ENCODE results near the gene KCTD12. TPM values are rescaled to one million over a fixed set of nuclear protein-coding genes. Genes with fewer than 3 reads are reported as not detected.

The KCTD12 gene
- total RNA-seq, 2 experiments from 2014 or later: 0.08 TPM; not detected in 1

GRCh38 chr13:76913898-76914297, 27.7 kb upstream of the KCTD12 start:
- no peaks in the 10 kb centered on the region for H3K4me1 ChIP-seq (ENCODE audit: insufficient read depth, low read length, poor library complexity, severe bottlenecking)
- BruUV-seq (replicated peaks): no TSS peak
- H3K4me2 ChIP-seq (ENCODE audit: low read length): no peak overlapping the region
- H3K79me2 ChIP-seq (ENCODE audit: insufficient read depth, low read depth, low read length): no peaks in the 10 kb centered on the region
- TF ChIP-seq EZH2phosphoT487 (IDR thresholded peaks at IDR 0.05; ENCODE audit: borderline replicate concordance, low read depth, low read length) (no peak), CTCF (conservative IDR thresholded peaks at IDR 0.05; ENCODE audit: low read length) (no peak)
- no peak overlapping the region for H2AFZ ChIP-seq (ENCODE audit: low read length)
- intact Hi-C loops (cut with micrococcal nuclease; ENCODE audit: unreplicated experiment): no loop called here
- no peaks in the 10 kb centered on the region for H3K36me3 ChIP-seq (ENCODE audit: insufficient read depth, low read length)
- no peaks in the 10 kb centered on the region for H4K20me1 ChIP-seq (ENCODE audit: insufficient read depth, low read length)
- H3K9me2 ChIP-seq (ENCODE audit: insufficient read depth, low read length): no peaks in the 10 kb centered on the region
- POLR2A ChIA-PET: no interaction called here
- no peak for DNase-seq (ENCODE audit: low spot score)
- H3K9me3 ChIP-seq (ENCODE audit: low read length): no peaks in the 10 kb centered on the region
- CTCF ChIA-PET (ENCODE audit: unreplicated experiment): no interaction called here
- H3K4me3 ChIP-seq (ENCODE audit: low read depth, low read length, poor library complexity, severe bottlenecking): no peak overlapping the region
- H3K27ac ChIP-seq (ENCODE audit: low read depth, low read length, poor library complexity, severe bottlenecking): no peak overlapping the region

GRCh38 chr13:76912476-76912875, 26.3 kb upstream of the KCTD12 start:
- no peaks in the 10 kb centered on the region for H4K20me1 ChIP-seq (ENCODE audit: insufficient read depth, low read length)
- H3K27ac ChIP-seq (ENCODE audit: low read depth, low read length, poor library complexity, severe bottlenecking): no peak overlapping the region
- no peak overlapping the region for H3K4me2 ChIP-seq (ENCODE audit: low read length)
- TF ChIP-seq EZH2phosphoT487 (IDR thresholded peaks at IDR 0.05; ENCODE audit: borderline replicate concordance, low read depth, low read length) (no peak), CTCF (conservative IDR thresholded peaks at IDR 0.05; ENCODE audit: low read length) (no peak)
- no TSS peak for BruUV-seq (replicated peaks)
- no peaks in the 10 kb centered on the region for H3K79me2 ChIP-seq (ENCODE audit: insufficient read depth, low read depth, low read length)
- no peaks in the 10 kb centered on the region for H3K36me3 ChIP-seq (ENCODE audit: insufficient read depth, low read length)
- intact Hi-C loops (cut with micrococcal nuclease; ENCODE audit: unreplicated experiment): no loop called here
- no peak overlapping the region for H2AFZ ChIP-seq (ENCODE audit: low read length)
- H3K4me1 ChIP-seq (ENCODE audit: insufficient read depth, low read length, poor library complexity, severe bottlenecking): no peaks in the 10 kb centered on the region
- ChIA-PET POLR2A (interaction anchor here (0.5 to 0.7 kb wide), 2 partner anchors 27 to 277 kb away, joined by 3 to 4 read pairs; no protein-coding TSS in a partner anchor), CTCF (ENCODE audit: unreplicated experiment) (no interaction called here)
- no peak overlapping the region for H3K4me3 ChIP-seq (ENCODE audit: low read depth, low read length, poor library complexity, severe bottlenecking)
- DNase-seq (ENCODE audit: low spot score): no peak
- H3K9me3 ChIP-seq (ENCODE audit: low read length): no peaks in the 10 kb centered on the region
- H3K9me2 ChIP-seq (ENCODE audit: insufficient read depth, low read length): no peaks in the 10 kb centered on the region

GRCh38 chr13:76904507-76904906, 18.3 kb upstream of the KCTD12 start:
- TF ChIP-seq CTCF (conservative IDR thresholded peaks at IDR 0.05; ENCODE audit: low read length) (no peak), EZH2phosphoT487 (IDR thresholded peaks at IDR 0.05; ENCODE audit: borderline replicate concordance, low read depth, low read length) (no peak)
- H3K9me2 ChIP-seq (ENCODE audit: insufficient read depth, low read length): no peaks in the 10 kb centered on the region
- H3K36me3 ChIP-seq (ENCODE audit: insufficient read depth, low read length): no peaks in the 10 kb centered on the region
- H2AFZ ChIP-seq (ENCODE audit: low read length): no peak overlapping the region
- no peak overlapping the region for H3K27ac ChIP-seq (ENCODE audit: low read depth, low read length, poor library complexity, severe bottlenecking)
- H4K20me1 ChIP-seq (ENCODE audit: insufficient read depth, low read length): no peaks in the 10 kb centered on the region
- H3K79me2 ChIP-seq (ENCODE audit: insufficient read depth, low read depth, low read length): no peaks in the 10 kb centered on the region
- no peaks in the 10 kb centered on the region for H3K9me3 ChIP-seq (ENCODE audit: low read length)
- no peaks in the 10 kb centered on the region for H3K4me1 ChIP-seq (ENCODE audit: insufficient read depth, low read length, poor library complexity, severe bottlenecking)
- no peak overlapping the region for H3K4me2 ChIP-seq (ENCODE audit: low read length)
- ChIA-PET CTCF (ENCODE audit: unreplicated experiment) (no interaction called here), POLR2A (interaction anchor here (1.1 to 1.4 kb wide), 2 partner anchors 9 to 36 kb away, joined by 3 read pairs; no protein-coding TSS in a partner anchor)
- intact Hi-C loops (cut with micrococcal nuclease; ENCODE audit: unreplicated experiment): loop anchor here (5.0 to 10.0 kb wide), 2 partner anchors 600 to 1027 kb away; no protein-coding TSS in a partner anchor
- BruUV-seq (replicated peaks): no TSS peak
- no peak overlapping the region for H3K4me3 ChIP-seq (ENCODE audit: low read depth, low read length, poor library complexity, severe bottlenecking)
- DNase-seq (ENCODE audit: low spot score): no peak
